Esophagus squamous epithelium (tissue), 4 donors: ENCODE measurements around the gene PCGF2.

ENCODE experiments used
- POLR2A ChIP-seq, 4 donors: fragments of 450-650 bp; IDR thresholded peaks; one replicate each; pipeline ENCODE4 v1.6.1; 2017; ENCODE audit warnings: antibody characterized with exemption in 4 of 4, mild to moderate bottlenecking in 4 of 4, moderate library complexity in 3 of 4
- TF ChIP-seq, protein P1 (sequence below), 6 experiments: fragments of 450-650 bp in 4 of 6; fragments of 200-600 bp in 2 of 6; sonication (generic) in 2 of 6; IDR thresholded peaks; one replicate each; pipeline ENCODE4 v1.5.1; 2016 to 2019; ENCODE audit warnings: antibody characterized with exemption in 6 of 6, mild to moderate bottlenecking in 4 of 6, moderate library complexity in 4 of 6

DNA sequence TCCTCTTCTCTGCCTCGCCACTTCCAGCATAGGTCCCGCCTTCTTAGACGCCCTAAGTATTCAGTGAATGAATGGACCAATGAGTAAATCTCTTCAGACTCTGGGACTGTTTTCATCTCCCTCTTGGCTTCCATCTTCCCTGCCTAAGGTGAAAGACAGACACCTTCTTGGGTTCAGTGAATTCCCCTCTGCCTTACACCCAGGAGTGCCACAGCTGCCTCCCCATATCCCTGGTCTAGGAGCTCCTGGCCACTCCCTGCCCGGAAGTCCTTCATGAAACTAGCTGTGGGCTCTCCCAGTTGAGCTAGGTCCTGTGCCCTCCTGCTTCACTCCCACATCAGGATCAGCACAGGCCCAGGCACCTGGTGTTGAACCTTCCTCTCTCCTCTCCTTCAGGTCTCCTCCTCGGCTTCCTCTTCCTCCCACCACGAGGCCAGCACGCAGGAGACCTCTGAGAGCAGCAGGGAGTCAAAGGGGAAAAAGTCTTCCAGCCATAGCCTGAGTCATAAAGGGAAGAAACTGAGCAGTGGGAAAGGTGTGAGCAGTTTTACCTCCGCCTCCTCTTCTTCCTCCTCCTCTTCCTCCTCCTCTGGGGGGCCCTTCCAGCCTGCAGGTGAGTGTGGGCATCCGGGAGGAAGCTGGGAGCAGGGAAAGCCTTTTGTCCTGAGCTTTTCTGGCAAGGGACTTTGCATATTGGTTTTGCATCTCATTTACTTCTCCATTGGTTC is 32.8 kb downstream of the PCGF2 start:
- TF ChIP-seq, protein P1, sequence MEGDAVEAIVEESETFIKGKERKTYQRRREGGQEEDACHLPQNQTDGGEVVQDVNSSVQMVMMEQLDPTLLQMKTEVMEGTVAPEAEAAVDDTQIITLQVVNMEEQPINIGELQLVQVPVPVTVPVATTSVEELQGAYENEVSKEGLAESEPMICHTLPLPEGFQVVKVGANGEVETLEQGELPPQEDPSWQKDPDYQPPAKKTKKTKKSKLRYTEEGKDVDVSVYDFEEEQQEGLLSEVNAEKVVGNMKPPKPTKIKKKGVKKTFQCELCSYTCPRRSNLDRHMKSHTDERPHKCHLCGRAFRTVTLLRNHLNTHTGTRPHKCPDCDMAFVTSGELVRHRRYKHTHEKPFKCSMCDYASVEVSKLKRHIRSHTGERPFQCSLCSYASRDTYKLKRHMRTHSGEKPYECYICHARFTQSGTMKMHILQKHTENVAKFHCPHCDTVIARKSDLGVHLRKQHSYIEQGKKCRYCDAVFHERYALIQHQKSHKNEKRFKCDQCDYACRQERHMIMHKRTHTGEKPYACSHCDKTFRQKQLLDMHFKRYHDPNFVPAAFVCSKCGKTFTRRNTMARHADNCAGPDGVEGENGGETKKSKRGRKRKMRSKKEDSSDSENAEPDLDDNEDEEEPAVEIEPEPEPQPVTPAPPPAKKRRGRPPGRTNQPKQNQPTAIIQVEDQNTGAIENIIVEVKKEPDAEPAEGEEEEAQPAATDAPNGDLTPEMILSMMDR (IDR thresholded peaks at IDR 0.05): no peak
- no peak for TF ChIP-seq POLR2A (IDR thresholded peaks at IDR 0.05)
